ENCODE data around the gene B3GNT2. TPM values are rescaled to one million over a fixed set of nuclear protein-coding genes. Genes with fewer than 3 reads are reported as not detected.

The B3GNT2 gene
- total and polyA plus RNA-seq, 2 experiments from 2014 or later = 35.5 to 70.4 TPM

- DNase-seq (ENCODE audit: low spot score) = no peak
- H3K4me3 ChIP-seq = no peak overlapping the region
- no peaks in the 10 kb centered on the region for H3F3A ChIP-seq (replicated peaks; ENCODE audit: low read depth)
- no peak for TF ChIP-seq REST (IDR thresholded peaks at IDR 0.05; ENCODE audit: unreplicated experiment)
- no peak overlapping the region for H2AFZ ChIP-seq
- H3K36me3 ChIP-seq (ENCODE audit: insufficient read depth) = no peaks in the 10 kb centered on the region
- H3K9me3 Mint-ChIP-seq = no peaks in the 10 kb centered on the region
- H3K27ac ChIP-seq (ENCODE audit: low read depth) = no peak overlapping the region; the same call in 1 of the 2 replicates
- ATAC-seq = no peak
- H4K20me1 ChIP-seq (replicated peaks; ENCODE audit: insufficient read depth) = no peaks in the 10 kb centered on the region
- no peaks in the 10 kb centered on the region for H3K36me3 Mint-ChIP-seq (ENCODE audit: low read depth)
- H3K27ac Mint-ChIP-seq = no peak overlapping the region
- H3K4me3 Mint-ChIP-seq = no peak overlapping the region
- H3K4me2 ChIP-seq = no peak overlapping the region
- H3K4me1 Mint-ChIP-seq = peaks cover 12% of the 10 kb centered on the region
- H3K27me3 ChIP-seq (ENCODE audit: insufficient read depth) = no peaks in the 10 kb centered on the region
- H3K79me2 ChIP-seq (replicated peaks; ENCODE audit: insufficient read depth) = no peaks in the 10 kb centered on the region
- peaks cover 4% of the 10 kb centered on the region; the same call in 1 of the 2 replicates for H3K9me2 ChIP-seq (ENCODE audit: insufficient read depth)
- H3K27me3 Mint-ChIP-seq (ENCODE audit: insufficient read depth, low read depth, poor library complexity) = peaks cover 11% of the 10 kb centered on the region
- peaks cover 8% of the 10 kb centered on the region; the same call in 1 of the 2 replicates for H3K4me1 ChIP-seq (ENCODE audit: insufficient read depth)
Observed at GRCh38 chr2:62176801-62177200, 19.1 kb upstream of the B3GNT2 start.

- peaks cover 11% of the 10 kb centered on the region for H3K27me3 Mint-ChIP-seq (ENCODE audit: insufficient read depth, low read depth, poor library complexity)
- ATAC-seq (no peak), DNase-seq (ENCODE audit: low spot score) (no peak)
- Histone ChIP-seq H3K27me3 (ENCODE audit: insufficient read depth) (no peaks in the 10 kb centered on the region), H3K79me2 (replicated peaks; ENCODE audit: insufficient read depth) (no peaks in the 10 kb centered on the region), H3K27ac (ENCODE audit: low read depth) (no peak overlapping the region), H4K20me1 (replicated peaks; ENCODE audit: insufficient read depth) (no peaks in the 10 kb centered on the region), H3K9me2 (ENCODE audit: insufficient read depth) (peaks cover 4% of the 10 kb centered on the region; the same call in 1 of the 2 replicates), H3K4me2 (no peak overlapping the region), H3F3A (replicated peaks; ENCODE audit: low read depth) (no peaks in the 10 kb centered on the region), H3K4me1 (ENCODE audit: insufficient read depth) (peaks cover 13% of the 10 kb centered on the region), H2AFZ (no peak overlapping the region), H3K4me3 (no peak overlapping the region), H3K36me3 (ENCODE audit: insufficient read depth) (no peaks in the 10 kb centered on the region)
- H3K36me3 Mint-ChIP-seq (ENCODE audit: low read depth) = no peaks in the 10 kb centered on the region
- no peak overlapping the region for H3K4me3 Mint-ChIP-seq
- H3K27ac Mint-ChIP-seq = no peak overlapping the region
- H3K9me3 Mint-ChIP-seq = no peaks in the 10 kb centered on the region
- peaks cover 18% of the 10 kb centered on the region for H3K4me1 Mint-ChIP-seq
- TF ChIP-seq EZH2phosphoT487 (IDR thresholded peaks at IDR 0.05; ENCODE audit: unreplicated experiment) (no peak), POLR2AphosphoS5 (IDR thresholded peaks at IDR 0.05; ENCODE audit: low read depth) (no peak), ZNF462 (CRISPR knock-in tag; IDR thresholded peaks at IDR 0.05) (no peak), NANOG (IDR thresholded peaks at IDR 0.05; ENCODE audit: borderline replicate concordance) (no peak), CREB1 (CRISPR knock-in tag; IDR thresholded peaks at IDR 0.05; ENCODE audit: low read depth) (no peak), CTCF (conservative IDR thresholded peaks at IDR 0.05; ENCODE audit: low read depth in 2 of 2) (no peak), ZNF331 (CRISPR knock-in tag; IDR thresholded peaks at IDR 0.05; ENCODE audit: low read depth) (no peak)
Observed at GRCh38 chr2:62177392-62178049, 18.4 kb upstream of the B3GNT2 start.
